EL (cell line): ENCODE data around the gene BICD1.
"Not testable (repeated sequence)": the region's sequence is repeated elsewhere in the genome, so short reads cannot be mapped to it uniquely, and the experiment has no call there.

Experiments used
- DNase-seq: peaks from one replicate; pipeline ENCODE4 v3.0.0-alpha.2; 2016

Gene BICD1

DNA sequence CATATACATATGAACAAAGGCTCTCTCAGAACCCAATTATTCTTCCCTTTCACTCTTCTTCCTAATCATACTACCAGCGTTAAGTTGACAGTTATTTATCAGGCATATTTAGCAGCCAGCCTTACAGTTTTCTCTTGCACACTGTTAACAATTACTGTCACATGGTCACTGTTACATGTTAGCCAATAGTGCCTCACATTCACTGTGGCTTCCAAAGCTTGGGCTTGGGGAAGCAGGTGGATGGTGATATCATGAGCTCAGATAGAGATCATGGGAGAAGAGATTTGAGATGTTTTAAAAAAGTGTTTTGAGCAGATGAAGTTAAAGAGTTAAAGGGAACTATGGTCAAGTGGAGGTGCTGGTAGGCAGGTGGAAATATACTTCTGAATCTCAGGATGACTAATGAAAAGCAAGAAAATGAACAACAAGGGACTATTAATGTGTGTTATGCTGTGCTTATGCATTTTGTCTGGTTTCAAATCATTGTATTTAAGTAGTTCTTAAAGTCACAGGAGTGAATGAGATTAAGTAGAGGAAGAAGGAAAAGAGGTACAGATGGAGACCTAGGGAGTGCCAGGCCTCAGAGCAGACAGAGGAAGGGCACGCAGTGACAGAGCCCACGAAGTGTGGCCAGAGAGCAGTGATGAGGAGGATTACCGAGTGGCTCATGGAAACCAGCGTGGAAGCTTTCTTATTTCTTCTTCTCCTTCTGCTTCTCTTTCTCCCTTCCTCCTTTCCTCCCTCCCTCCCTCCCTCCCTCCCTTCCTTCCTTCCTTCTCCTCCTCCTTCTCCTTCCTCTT lies 39.6 kb downstream of the BICD1 start:
- DNase-seq: no peak

DNA sequence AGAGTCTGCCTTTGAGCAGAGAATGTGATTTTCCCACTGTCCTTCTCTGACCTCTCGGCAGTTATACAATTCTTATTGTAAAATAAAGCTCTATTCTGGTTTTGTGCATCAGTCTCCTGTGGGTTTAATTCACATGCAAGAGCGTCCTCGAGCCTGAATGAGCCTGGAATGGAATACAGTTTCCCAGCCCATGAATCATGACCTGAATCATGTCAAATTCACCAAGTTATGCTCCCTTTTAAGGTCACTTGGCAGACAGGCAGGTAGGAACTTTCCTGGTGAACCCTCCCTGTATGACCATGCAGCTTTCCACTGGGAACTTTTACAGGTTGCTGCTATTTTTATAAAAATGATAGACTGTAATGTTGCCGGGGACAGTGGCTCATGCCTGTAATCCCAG lies 41.7 kb downstream of the BICD1 start:
- DNase-seq: no peak

GRCh38 chr12:32149489-32149888 lies 42.8 kb downstream of the BICD1 start:
- no peak for DNase-seq

DNA sequence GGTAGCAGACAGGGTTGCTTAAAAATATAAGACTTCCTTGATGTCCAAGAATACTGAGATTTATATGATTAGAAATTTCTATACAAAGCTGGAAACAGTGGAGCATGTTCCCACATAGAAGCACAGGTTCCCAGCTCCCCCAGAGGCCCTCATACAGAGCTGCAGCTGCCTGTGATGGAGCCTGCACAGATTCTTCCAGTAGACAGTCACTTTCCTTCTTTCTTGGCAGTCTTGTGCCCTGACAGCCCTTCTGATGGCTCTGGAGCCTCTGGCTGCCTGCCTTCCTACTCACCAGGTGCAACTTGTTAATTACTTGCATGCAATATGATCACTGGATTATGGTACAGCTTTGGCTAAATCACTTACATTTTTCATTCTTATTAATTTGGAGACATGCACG lies 44.4 kb downstream of the BICD1 start:
- no peak for DNase-seq

GRCh38 chr12:32151552-32151951 lies 44.9 kb downstream of the BICD1 start:
- DNase-seq: no peak

DNA sequence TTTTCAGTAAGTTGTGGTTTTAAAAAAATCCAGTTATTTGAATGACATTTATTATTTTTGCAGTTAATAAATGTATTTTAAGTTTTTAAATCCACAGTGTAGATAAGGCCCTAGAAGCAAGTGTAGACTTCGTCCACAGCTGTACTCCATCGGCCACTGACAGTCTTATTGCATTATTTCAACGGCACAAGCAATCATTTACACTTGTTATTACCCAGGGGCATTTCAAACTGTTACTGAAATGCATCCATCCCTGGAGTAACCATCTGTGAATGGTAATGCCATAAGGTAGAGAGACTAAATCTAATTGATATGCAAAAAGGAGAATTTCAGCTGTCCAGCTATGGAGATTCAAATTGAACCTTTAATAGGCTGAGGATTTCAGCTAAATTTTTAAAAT lies 48.4 kb downstream of the BICD1 start:
- DNase-seq: no peak

- no peak for DNase-seq
Observed at GRCh38 chr12:32155961-32156529, 49.4 kb downstream of the BICD1 start.

- no peak for DNase-seq
Observed at GRCh38 chr12:32158525-32158924, 51.9 kb downstream of the BICD1 start.

DNA sequence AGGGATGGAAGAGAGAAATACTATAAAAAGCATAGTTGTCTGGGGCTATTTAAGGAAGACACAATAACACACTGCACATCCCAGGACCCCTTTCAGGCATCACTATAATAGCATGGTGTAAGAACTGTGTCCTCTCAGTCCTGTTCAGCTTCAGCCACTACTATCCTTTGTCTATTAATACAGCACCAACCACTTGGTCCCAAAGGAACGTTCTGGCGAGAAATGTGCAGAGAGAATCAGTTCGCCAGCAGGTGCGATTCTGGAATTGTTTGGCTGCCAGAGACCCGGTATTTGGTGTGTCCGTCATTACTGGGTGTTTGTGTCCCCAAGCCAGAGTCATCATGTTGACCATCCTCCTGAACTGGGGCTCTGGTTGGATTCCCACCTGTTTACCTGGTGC lies 52.7 kb downstream of the BICD1 start:
- DNase-seq: no peak

- no peak for DNase-seq
Observed at GRCh38 chr12:32159925-32160324, 53.3 kb downstream of the BICD1 start.

- DNase-seq: no peak
Observed at GRCh38 chr12:32161058-32161457, 54.4 kb downstream of the BICD1 start.

DNA sequence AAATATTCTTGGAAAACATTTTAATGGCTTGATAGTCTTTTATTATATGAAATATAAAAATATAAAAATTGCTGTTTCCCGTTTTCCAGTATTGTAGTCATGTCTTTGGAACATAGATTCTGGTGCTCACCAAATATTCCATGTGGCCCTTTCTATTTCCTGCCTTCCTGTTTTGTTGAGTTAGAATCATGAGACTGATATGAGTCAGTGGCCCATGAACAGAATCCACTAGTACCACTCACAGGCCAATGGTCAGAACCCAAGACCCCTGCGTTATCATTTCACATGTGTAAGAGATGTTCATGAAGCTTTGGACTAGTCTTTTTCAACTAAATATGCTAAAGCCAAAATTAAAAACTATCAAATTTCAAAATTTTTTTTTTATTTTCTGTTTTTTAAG lies 56.9 kb downstream of the BICD1 start:
- peak; percentile 11 for DNase-seq

- no peak for DNase-seq
Observed at GRCh38 chr12:32166510-32166909, 59.9 kb downstream of the BICD1 start.

DNA sequence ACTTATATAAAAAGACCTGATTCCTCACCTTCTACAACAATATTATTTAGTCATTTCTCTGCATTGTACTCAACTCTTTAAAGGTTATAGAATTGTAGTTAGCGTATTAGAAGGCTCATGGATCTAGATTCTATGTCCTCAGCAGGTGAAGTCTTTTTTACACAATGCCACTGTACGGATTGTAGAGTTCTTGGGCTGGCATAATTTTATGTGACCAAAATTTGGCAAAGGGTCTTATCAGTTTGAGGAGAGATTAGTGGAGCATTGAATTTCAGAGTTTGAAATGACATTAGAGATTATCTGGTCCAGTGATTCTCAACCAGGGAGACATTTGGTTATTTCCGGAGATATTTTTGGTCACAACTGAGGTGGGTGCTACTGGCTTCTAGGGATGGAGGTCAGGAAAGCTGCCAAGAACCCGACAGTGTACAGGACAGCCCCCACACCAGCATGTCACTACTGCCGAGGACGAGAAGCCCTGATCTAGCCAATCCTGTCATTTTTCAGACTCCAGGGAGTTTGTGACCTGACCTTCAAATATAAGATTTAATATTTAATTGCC lies 63.9 kb downstream of the BICD1 start:
- DNase-seq: no peak

- DNase-seq: no peak
Observed at GRCh38 chr12:32171211-32171610, 64.6 kb downstream of the BICD1 start.

DNA sequence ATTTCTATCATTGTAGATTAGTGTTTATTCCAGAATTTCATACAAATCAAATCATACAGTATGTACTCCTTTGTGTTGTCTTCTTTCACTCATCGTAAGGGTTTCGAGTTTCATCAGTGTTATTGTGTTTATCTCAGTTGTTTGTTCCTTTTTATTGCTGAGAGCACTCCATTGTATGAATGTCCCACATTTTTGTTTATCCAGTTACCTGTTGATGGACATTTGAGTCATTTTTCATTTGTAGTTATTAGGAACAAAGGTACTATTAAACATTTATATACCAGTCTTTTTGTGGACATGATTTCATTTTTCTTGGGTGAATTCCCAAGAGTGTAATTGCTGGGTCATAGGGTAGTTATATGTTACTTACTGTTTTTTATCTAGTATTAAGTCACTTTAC lies 70.0 kb downstream of the BICD1 start:
- DNase-seq: no peak

DNA sequence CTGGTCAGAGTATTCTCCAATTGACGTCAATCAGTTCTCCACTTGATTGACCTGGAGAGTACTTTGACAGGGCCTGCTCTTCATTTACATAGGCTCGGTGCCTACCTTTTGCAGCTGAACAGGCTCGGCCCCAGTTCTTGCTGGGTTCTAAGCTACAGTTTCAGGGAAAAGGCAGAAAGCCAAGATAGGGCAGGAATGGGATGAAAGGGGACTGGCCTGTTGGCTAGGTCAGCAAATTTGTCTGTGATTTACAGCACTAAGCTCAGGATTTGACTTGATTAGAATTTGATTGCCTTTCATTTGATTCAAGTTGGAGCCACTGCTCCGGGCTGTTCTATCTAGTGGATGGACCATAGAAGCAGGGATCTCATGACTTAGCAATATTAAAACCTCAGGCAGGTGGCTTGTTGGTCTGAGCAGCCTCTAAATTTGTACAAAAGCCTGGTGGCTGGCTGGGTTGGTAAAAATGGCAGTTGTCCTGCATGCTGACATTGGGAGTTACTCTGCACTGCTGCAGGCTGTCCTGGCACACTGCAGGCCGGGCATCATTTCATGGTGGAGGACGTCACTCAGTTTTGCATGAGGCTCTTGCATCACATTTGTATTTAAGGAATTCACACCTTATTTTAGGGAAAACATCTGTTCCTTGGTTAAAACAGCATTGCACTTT lies 71.8 kb downstream of the BICD1 start:
- DNase-seq: no peak

GRCh38 chr12:32179011-32179395 lies 72.4 kb downstream of the BICD1 start:
- DNase-seq: no peak

DNA sequence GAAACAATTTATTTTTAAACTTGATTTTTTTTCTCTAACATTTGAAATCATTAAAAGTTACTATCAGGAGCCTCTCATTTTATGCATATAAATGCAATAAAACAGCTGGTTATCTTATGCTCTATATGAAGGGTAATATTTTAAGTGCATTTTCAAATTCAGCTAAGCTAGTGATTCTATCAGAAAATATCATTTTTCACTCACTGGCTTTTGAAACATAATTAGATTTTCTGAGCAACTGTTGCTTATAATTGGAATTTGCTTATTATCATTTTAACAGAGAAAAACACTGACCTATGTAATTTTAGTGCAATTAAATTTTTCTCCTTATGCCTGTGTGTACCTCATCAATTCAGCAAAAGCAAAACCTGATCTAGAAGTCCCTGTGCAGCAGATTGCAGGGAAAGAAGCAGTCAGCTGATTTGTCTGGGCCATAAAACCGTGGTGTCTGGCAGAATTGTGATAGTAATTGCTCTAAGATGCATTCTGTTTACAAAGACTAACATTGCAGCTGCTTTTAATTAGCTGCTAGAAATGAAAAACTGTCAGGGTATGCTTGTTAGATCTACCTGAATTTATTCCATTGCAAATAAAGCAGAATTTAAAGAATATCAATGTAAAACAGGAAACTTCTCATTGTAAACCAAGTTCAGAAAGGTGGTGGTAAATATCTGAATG lies 75.0 kb downstream of the BICD1 start:
- no peak for DNase-seq

GRCh38 chr12:32183650-32184049 lies 77.0 kb downstream of the BICD1 start:
- peak; percentile 48 for DNase-seq

DNA sequence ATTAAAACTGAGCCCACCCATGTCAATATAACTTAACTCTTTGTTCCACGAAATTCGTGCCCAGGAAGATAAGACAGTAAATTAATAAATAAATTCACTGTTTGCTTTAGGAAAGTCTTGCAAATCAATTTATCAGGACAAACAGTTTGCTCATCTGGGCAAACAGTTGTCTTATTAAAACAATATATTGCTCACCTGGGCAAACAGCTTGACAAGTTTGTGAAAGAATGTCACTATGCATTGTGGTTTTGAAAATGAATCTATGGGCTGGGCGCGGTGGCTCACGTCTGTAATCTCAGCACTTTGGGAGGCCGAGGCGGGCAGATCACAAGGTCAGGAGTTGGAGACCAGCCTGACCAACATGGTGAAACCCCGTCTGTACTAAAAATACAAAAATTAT lies 80.5 kb downstream of the BICD1 start:
- DNase-seq: not testable (repeated sequence)

GRCh38 chr12:32191445-32191844 lies 84.8 kb downstream of the BICD1 start:
- DNase-seq: no peak
